ENCODE data around the gene SPRR2A.

- TF ChIP-seq POLR2A (IDR thresholded peaks at IDR 0.05) (no peak), CTCF (IDR thresholded peaks at IDR 0.05) (no peak)
Measured at GRCh38 chr1:153023109-153023508, 34.2 kb downstream of the SPRR2A start.

All from adrenal gland (tissue), 5 donors.